ENCODE data around the gene HK3. TPM values are rescaled to one million over a fixed set of nuclear protein-coding genes. Genes with fewer than 3 reads are reported as not detected.
A peak's percentile ranks its signal among the peaks of the same experiment; 100 is the strongest.

The HK3 gene
- total RNA-seq, 6 experiments from 2014 or later, result 2.3 to 21.1 (median 9.1) TPM

DNA sequence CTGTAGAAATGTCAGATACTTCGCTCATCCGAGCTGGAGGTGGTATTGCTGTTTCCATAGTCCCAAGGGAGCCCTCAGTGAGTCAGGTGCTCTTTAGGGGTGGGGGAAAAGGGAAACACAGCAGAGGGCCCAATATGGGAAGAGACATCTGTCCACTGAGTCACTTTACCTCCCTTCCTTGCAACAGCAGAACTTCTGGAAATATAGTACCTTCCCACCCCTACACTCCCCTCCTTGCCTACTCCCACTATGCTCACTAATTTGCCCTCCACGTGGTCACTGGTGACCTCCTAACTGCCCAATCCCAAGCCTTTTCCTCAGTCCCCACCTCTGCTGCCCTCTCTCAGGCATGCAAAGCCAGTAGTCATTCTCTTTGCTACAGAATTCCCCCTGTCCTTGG is 1.9 kb downstream of the HK3 start:
- H3K27ac ChIP-seq, result no peak overlapping the region
- ATAC-seq (no peak), DNase-seq (peak in 1 of 3 donors; percentile 12)
- WGBS (ENCODE audit: insufficient coverage, low coverage, low lambda C conversion rate, missing lambda C conversion rate), result 43% methylated on average over 3 of the region's 3 CpGs
- TF ChIP-seq, protein P1, sequence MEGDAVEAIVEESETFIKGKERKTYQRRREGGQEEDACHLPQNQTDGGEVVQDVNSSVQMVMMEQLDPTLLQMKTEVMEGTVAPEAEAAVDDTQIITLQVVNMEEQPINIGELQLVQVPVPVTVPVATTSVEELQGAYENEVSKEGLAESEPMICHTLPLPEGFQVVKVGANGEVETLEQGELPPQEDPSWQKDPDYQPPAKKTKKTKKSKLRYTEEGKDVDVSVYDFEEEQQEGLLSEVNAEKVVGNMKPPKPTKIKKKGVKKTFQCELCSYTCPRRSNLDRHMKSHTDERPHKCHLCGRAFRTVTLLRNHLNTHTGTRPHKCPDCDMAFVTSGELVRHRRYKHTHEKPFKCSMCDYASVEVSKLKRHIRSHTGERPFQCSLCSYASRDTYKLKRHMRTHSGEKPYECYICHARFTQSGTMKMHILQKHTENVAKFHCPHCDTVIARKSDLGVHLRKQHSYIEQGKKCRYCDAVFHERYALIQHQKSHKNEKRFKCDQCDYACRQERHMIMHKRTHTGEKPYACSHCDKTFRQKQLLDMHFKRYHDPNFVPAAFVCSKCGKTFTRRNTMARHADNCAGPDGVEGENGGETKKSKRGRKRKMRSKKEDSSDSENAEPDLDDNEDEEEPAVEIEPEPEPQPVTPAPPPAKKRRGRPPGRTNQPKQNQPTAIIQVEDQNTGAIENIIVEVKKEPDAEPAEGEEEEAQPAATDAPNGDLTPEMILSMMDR (IDR thresholded peaks at IDR 0.05), result no peak
- TF ChIP-seq POLR2A (IDR thresholded peaks at IDR 0.05), result no peak
- H3K36me3 ChIP-seq, result no peaks in the 10 kb centered on the region
- no peaks in the 10 kb centered on the region for H3K9me3 ChIP-seq
- no peaks in the 10 kb centered on the region for H3K27me3 ChIP-seq
- H3K4me1 ChIP-seq, result no peaks in the 10 kb centered on the region
- no peak overlapping the region for H3K4me3 ChIP-seq
- intact Hi-C loops (cut with DNase I), result no loop called here

DNA sequence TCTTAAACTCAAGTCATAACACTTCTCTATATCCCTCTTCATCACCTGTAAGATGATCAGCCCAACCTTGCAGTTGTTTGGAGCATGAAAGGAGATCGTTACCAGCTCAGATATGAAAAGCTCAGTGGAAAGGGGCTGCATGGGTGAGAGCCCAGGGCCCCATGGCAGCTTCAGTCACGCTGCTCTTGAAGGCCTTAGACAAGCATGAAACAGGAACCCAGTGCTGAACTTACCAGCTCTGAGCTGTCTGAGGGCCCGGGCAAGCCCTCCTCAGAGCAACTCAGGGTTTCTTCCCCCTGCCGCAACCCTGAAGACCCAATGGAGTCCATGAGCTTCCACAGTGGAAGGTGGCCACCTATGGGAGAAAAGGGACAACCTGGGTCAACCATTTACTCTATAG is 3.3 kb downstream of the HK3 start:
- H3K4me3 ChIP-seq, result no peak overlapping the region
- H3K9me3 ChIP-seq, result no peaks in the 10 kb centered on the region
- DNase-seq, result peak in 1 of 3 donors; percentile 43
- 80% methylated on average over 2 of the region's 4 CpGs for WGBS (ENCODE audit: insufficient coverage, low coverage, low lambda C conversion rate, missing lambda C conversion rate)
- H3K27me3 ChIP-seq, result no peaks in the 10 kb centered on the region
- H3K4me1 ChIP-seq, result no peaks in the 10 kb centered on the region
- H3K36me3 ChIP-seq, result no peaks in the 10 kb centered on the region
- no peak for TF ChIP-seq POLR2A (IDR thresholded peaks at IDR 0.05)
- no peak overlapping the region for H3K27ac ChIP-seq
- ATAC-seq, result peak in 1 of 4 donors; percentile 13
- intact Hi-C loops (cut with DNase I), result no loop called here

DNA sequence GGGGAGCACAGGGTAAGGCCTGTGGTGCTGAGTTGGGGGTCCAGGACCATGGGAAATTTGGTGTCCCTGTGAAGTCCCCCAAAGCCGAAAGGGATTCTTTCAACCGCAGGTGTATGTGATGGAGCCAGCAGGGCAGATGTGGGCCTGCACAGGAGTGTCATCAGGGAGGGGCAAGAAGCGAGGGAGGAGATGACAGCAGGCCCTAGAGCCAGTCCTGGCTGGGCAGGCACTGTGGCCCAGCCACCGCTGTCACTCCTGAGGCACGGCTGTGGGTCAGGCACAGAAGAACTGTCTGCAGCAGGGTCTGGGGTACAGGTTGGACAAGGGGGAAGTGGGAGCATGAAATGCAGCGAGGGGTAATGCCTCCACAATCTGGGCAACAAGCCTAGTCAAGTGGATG is 4.8 kb downstream of the HK3 start:
- DNase-seq (peak in 1 of 3 donors; percentile 40), ATAC-seq (no peak)
- no peaks in the 10 kb centered on the region for H3K4me1 ChIP-seq
- intact Hi-C loops (cut with DNase I), result no loop called here
- no peak overlapping the region for H3K4me3 ChIP-seq
- TF ChIP-seq POLR2A (IDR thresholded peaks at IDR 0.05), result no peak
- TF ChIP-seq, protein P1 (IDR thresholded peaks at IDR 0.05), result no peak
- H3K9me3 ChIP-seq, result no peaks in the 10 kb centered on the region
- WGBS (ENCODE audit: insufficient coverage, low coverage, low lambda C conversion rate, missing lambda C conversion rate), result 83% methylated on average over 3 of the region's 6 CpGs
- H3K27me3 ChIP-seq, result no peaks in the 10 kb centered on the region
- H3K36me3 ChIP-seq, result no peaks in the 10 kb centered on the region
- H3K27ac ChIP-seq, result no peak overlapping the region

DNA sequence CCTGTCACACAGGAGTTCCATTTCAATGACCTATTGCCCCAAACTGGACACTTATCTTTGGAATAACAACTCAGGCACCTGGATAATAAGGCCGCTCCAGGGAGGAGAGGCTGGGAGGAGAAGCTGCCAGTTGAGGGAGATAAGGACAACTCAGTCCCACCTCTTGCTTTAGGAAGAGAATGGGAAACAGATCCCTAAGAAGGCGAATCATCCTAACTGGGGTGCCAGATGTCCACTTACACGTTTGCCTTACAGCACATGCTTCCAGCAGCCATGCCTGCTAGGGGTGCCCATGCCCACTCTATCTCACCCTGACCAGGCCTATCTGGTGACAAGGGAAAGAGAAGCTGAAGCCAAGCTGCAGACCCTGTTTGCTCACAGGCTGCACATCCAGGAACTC is 6.5 kb downstream of the HK3 start:
- Histone ChIP-seq H3K27me3 (no peaks in the 10 kb centered on the region), H3K9me3 (no peaks in the 10 kb centered on the region), H3K4me3 (no peak overlapping the region), H3K4me1 (no peaks in the 10 kb centered on the region), H3K27ac (no peak overlapping the region), H3K36me3 (no peaks in the 10 kb centered on the region)
- intact Hi-C loops (cut with DNase I), result no loop called here
- WGBS (ENCODE audit: insufficient coverage, low coverage, low lambda C conversion rate, missing lambda C conversion rate), result 60% methylated on average over 3 of the region's 3 CpGs
- ATAC-seq, result no peak
- peak in 1 of 3 donors; percentile 36 for DNase-seq
- TF ChIP-seq POLR2A (IDR thresholded peaks at IDR 0.05), result no peak
- TF ChIP-seq, protein P1 (IDR thresholded peaks at IDR 0.05), result no peak

DNA sequence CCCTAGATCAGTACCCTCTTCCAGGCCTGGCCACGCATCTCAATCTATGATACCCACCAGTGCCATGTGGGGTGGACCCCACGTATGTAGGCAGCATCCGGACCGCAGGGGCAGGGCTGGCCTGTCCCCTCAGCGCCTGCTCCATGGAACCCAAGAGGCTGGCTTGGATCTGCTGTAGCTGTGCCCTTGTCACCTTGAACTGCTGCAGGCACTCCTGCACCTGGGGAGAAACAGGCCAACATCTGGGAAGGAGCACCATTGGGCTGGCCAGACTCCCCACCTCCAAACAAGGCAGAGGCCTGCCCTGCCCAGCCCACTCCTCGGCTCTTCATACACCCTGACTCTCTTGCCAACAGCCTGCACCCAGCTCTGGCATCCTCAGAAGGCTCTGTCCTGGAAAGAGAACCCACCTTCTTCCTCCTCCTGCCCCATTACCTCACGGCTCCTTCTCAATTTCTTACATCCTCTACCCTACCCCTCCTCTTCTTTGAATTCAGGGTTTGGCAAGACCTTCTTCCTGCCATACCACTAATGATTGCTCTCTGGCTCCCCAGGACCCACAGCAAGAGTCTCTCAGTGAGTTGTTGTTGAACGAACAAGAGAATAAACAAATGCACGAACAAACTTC is 7.7 kb downstream of the HK3 start:
- intact Hi-C loops (cut with DNase I), result no loop called here
- H3K36me3 ChIP-seq, result no peaks in the 10 kb centered on the region
- no peak for ATAC-seq
- TF ChIP-seq POLR2A (IDR thresholded peaks at IDR 0.05), result no peak
- TF ChIP-seq, protein P1 (IDR thresholded peaks at IDR 0.05), result no peak
- H3K27ac ChIP-seq, result no peak overlapping the region
- no peaks in the 10 kb centered on the region for H3K9me3 ChIP-seq
- no peaks in the 10 kb centered on the region for H3K4me1 ChIP-seq
- no peaks in the 10 kb centered on the region for H3K27me3 ChIP-seq
- peak in 1 of 3 donors; percentile 33 for DNase-seq
- WGBS (ENCODE audit: insufficient coverage, low coverage, low lambda C conversion rate, missing lambda C conversion rate), result 48% methylated on average over 3 of the region's 9 CpGs
- H3K4me3 ChIP-seq, result no peak overlapping the region

Measured in right lobe of liver (tissue), 6 donors.